ENCODE measurements around the gene RTKN2. TPM values are rescaled to one million over a fixed set of nuclear protein-coding genes. Genes with fewer than 3 reads are reported as not detected.
A peak's percentile ranks its signal among the peaks of the same experiment; 100 is the strongest.

Gene RTKN2
- polyA plus RNA-seq, 1 of the 3 experiments (the other 2 are of a cell fraction): 1.4 TPM

DNA sequence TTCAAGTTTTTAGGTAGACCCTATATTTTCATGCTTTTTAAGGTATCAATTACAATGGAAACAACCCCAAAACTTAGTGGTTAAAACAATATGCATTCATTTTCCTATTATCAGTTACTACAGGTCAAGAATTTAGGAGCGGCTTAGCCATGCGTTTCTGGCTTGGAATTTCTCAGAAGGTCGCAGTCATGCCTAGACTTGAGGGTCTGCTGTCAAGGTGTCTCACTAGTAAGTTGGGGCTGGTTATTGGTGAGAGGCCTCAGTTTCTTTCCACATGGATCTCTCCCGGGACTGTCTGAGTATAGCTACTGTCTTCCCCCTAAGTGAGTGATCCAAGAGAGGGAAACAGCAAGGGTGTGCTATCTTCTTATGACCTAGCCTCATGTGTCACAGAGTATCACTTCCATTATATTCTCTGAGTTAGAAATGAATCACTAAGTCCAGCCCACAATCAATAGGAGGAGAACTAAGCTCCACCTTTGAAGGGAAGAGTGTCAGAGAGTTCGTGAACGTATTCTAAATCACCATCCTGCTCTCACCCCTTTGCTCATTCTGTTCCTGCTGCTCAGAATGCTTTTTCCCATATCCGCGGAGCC, 80.5 kb downstream of the RTKN2 start:
- H3K9ac ChIP-seq: no peak overlapping the region
- ChIA-PET POLR2A (no interaction called here), CTCF (no interaction called here)
- H3K4me3 ChIP-seq (ENCODE audit: low read depth in 2 of 2, low read length in 1 of 2): no peak overlapping the region
- no peaks in the 10 kb centered on the region for H3K9me3 ChIP-seq
- H3K27ac ChIP-seq (ENCODE audit: low read depth in 2 of 2, low read length in 1 of 2): no peak overlapping the region
- no peaks in the 10 kb centered on the region for H3K79me2 ChIP-seq (ENCODE audit: insufficient read depth)
- H3K27me3 ChIP-seq (ENCODE audit: insufficient read depth): no peaks in the 10 kb centered on the region
- H3K4me2 ChIP-seq: no peak overlapping the region
- no peaks in the 10 kb centered on the region for H4K20me1 ChIP-seq (ENCODE audit: insufficient read depth)
- H3K36me3 ChIP-seq (replicated peaks in 1 of 2; ENCODE audit: control insufficient read depth in 1 of 2, insufficient read depth in 2 of 2, low read length in 1 of 2): peaks cover 0 to 6% of the 10 kb centered on the region in 2 experiments
- 96% methylated on average over 8 of the region's 8 CpGs for WGBS (ENCODE audit: low lambda C conversion rate)
- no peaks in the 10 kb centered on the region for H3K9me2 ChIP-seq
- H2AFZ ChIP-seq (ENCODE audit: low read depth): no peak overlapping the region
- H3K4me1 ChIP-seq (ENCODE audit: control insufficient read depth in 1 of 2, insufficient read depth in 2 of 2, low read depth in 1 of 2, low read length in 1 of 2): peaks cover 0 to 1% of the 10 kb centered on the region in 2 experiments; a peak in 1 of 4 replicates
- no peak for TF ChIP-seq FOXM1 (IDR thresholded peaks at IDR 0.05; ENCODE audit: low read depth)
- DNase-seq: no peak
- no peaks in the 10 kb centered on the region for H3F3A ChIP-seq (replicated peaks; ENCODE audit: insufficient read depth)

DNA sequence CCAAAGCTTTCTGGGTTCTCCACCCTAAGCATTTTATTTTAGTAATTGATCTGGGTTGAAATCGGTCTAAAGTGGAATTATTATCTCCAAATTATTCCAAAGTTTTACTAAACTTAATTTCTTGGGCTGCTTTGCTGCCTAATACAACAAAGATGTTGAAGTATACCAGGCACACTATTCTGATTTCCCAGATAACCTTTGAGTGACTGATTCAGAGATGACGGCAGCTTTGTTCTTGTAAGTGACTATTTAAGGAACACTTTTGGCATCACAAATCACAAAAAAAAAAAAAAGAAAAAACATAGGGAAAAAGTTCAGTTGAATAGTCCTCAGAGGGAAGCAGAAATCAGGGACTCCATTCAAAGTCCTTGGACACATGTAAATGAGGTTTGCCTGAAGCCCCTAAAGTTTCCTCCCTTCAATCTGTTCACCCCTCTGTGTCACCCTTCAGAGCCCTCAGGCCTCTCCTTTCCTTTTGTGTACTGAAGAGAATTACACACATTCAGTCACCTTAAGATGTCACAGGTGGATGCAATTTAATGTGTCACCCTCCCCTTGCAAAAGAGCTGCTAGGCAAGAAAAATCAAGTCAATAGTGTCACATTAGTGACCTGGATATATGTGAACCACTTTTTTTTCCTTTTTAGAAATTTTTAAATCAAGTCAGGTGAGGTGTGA, 81.5 kb downstream of the RTKN2 start:
- H3K9me3 ChIP-seq: no peaks in the 10 kb centered on the region
- peaks cover 0 to 6% of the 10 kb centered on the region in 2 experiments for H3K36me3 ChIP-seq (replicated peaks in 1 of 2; ENCODE audit: control insufficient read depth in 1 of 2, insufficient read depth in 2 of 2, low read length in 1 of 2)
- no peak for DNase-seq
- 36% methylated on average over 2 of the region's 2 CpGs for WGBS (ENCODE audit: low lambda C conversion rate)
- H2AFZ ChIP-seq (ENCODE audit: low read depth): no peak overlapping the region
- no peak overlapping the region for H3K4me2 ChIP-seq
- ChIA-PET POLR2A (no interaction called here), CTCF (interaction anchor here (0.6 kb wide), 1 partner anchor 60 kb away, joined by 3 read pairs; no protein-coding TSS in a partner anchor)
- no peaks in the 10 kb centered on the region for H4K20me1 ChIP-seq (ENCODE audit: insufficient read depth)
- H3K9me2 ChIP-seq: no peaks in the 10 kb centered on the region
- H3K9ac ChIP-seq: no peak overlapping the region
- no peaks in the 10 kb centered on the region for H3F3A ChIP-seq (replicated peaks; ENCODE audit: insufficient read depth)
- no peaks in the 10 kb centered on the region; a peak in 1 of 4 replicates for H3K4me1 ChIP-seq (ENCODE audit: control insufficient read depth in 1 of 2, insufficient read depth in 2 of 2, low read depth in 1 of 2, low read length in 1 of 2)
- no peaks in the 10 kb centered on the region for H3K79me2 ChIP-seq (ENCODE audit: insufficient read depth)
- no peak overlapping the region for H3K4me3 ChIP-seq (ENCODE audit: low read depth in 2 of 2, low read length in 1 of 2)
- H3K27me3 ChIP-seq (ENCODE audit: insufficient read depth): no peaks in the 10 kb centered on the region
- H3K27ac ChIP-seq (ENCODE audit: low read depth in 2 of 2, low read length in 1 of 2): peak overlapping the region in 1 of 2 experiments; percentile 10; a peak in 1 of 4 replicates
- TF ChIP-seq RXRA (IDR thresholded peaks at IDR 0.05; ENCODE audit: borderline replicate concordance, low read depth) (0 out of 2 replicates have a peak, but pooled peaks have one; percentile 26), IRF3 (IDR thresholded peaks at IDR 0.05; ENCODE audit: low read depth, low read length) (no peak), YY1 (IDR thresholded peaks at IDR 0.05; ENCODE audit: low read depth) (no peak), NRF1 (IDR thresholded peaks at IDR 0.05; ENCODE audit: low read depth, low read length) (no peak), JUND (IDR thresholded peaks at IDR 0.05) (peak; percentile 47), EP300 (IDR thresholded peaks at IDR 0.05; ENCODE audit: borderline replicate concordance in 1 of 2, low read depth in 1 of 2, low read length in 1 of 2) (peak in 1 of 2 experiments; percentile 76; a peak in 1 of 4 replicates), RCOR1 (IDR thresholded peaks at IDR 0.05; ENCODE audit: low read length) (no peak), MAX (IDR thresholded peaks at IDR 0.05; ENCODE audit: low read depth) (no peak), SMC3 (IDR thresholded peaks at IDR 0.05; ENCODE audit: low read depth, low read length) (no peak), GATA2 (CRISPR knock-in tag; IDR thresholded peaks at IDR 0.05) (no peak), CHD2 (IDR thresholded peaks at IDR 0.05; ENCODE audit: low read length, partially characterized antibody) (no peak), FOSL2 (IDR thresholded peaks at IDR 0.05; ENCODE audit: borderline replicate concordance, low read depth) (peak; percentile 16; the same call in 1 of the 2 replicates), PBX3 (IDR thresholded peaks at IDR 0.05) (peak; percentile 67), SIN3A (IDR thresholded peaks at IDR 0.05; ENCODE audit: borderline replicate concordance, low read depth, low read length) (no peak), ELF1 (IDR thresholded peaks at IDR 0.05) (no peak), USF2 (IDR thresholded peaks at IDR 0.05; ENCODE audit: borderline replicate concordance, low read depth, low read length) (no peak), MXI1 (IDR thresholded peaks at IDR 0.05; ENCODE audit: low read depth, low read length) (no peak), EZH2phosphoT487 (IDR thresholded peaks at IDR 0.05; ENCODE audit: borderline replicate concordance, low read depth) (no peak), CTCF (IDR thresholded peaks at IDR 0.05) (no peak)
- TF ChIP-seq, protein P1, sequence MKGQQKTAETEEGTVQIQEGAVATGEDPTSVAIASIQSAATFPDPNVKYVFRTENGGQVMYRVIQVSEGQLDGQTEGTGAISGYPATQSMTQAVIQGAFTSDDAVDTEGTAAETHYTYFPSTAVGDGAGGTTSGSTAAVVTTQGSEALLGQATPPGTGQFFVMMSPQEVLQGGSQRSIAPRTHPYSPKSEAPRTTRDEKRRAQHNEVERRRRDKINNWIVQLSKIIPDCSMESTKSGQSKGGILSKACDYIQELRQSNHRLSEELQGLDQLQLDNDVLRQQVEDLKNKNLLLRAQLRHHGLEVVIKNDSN (IDR thresholded peaks at IDR 0.05; ENCODE audit: borderline replicate concordance, low read depth): no peak
